Stimulated activated naive CD8-positive, alpha-beta T cell treated with anti-CD3 and anti-CD28 coated beads, Interleukin-15, Interleukin-2, amounts not matched to agents 100 U/mL and 50 U/mL, for 24 hours (primary cell): ENCODE results near the gene SMARCAL1.
"Not testable (repeated sequence)": the region's sequence is repeated elsewhere in the genome, so short reads cannot be mapped to it uniquely, and the experiment has no call there.

Experiments
- ATAC-seq: fragments of 150-1000 bp; cut with Tn5 transposase; one replicate; pipeline ENCODE4 v1.10.0; 2021
- DNase-seq: peaks from one replicate; pipeline ENCODE4 v3.0.0; 2021

Gene SMARCAL1

DNA sequence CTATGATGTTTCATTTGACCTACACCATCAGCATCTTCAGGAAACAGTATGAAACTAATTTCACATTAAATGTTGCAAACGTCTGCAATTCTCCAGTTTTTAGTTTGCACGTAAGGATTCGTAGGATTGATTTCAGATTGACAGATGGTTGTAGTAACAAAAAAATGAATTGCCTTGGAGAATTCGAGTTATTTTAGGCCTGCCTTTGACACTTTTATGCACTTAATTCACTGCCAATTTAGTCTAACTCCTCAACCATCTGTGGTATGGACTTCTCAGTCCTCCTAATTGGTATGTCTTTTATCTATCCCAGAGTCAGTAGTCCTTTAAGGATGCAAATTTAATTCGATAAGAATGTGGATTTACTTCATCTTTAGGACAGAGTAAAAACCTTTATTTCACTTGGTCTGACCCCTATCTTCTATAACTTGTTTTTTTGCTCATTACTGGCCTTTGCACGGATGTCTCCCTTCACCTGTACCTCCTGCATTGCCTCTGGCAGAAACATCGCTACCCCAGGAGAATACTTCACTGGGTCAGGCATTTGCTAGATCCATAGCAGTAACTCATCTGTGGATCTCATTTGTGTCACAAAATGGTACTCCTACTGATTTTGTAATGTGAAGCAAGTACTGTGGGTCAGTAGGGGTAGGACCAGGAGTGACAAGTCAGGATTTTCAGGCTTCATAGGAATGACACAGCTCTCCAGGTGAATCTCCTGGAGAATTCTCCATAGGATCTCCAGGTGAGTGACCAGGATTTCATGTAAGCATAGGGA lies 90.3 kb downstream of the SMARCAL1 start:
- no peak for ATAC-seq
- no peak for DNase-seq

- no peak for DNase-seq
- no peak for ATAC-seq
Measured at GRCh38 chr2:216503159-216503629, 90.9 kb downstream of the SMARCAL1 start.

- DNase-seq (no peak), ATAC-seq (no peak)
Measured at GRCh38 chr2:216503697-216504375, 91.6 kb downstream of the SMARCAL1 start.

DNA sequence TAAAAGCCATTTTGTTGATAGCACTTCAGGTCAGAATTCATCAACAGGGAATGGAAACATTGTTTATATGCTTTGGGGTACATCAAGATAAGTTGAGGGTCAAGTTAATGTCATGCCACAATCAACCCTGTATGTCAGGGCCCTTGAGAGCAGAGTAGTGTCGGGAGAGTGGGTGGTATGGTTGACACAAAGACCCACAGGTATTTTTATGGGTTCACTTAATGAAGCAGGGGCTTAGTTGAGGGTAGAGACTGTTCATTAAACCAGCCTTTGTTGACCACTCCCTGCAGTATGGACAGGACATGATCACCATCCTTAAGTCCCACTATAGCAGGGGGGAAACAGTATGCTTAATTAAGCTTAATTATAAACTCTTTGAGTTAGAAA lies 92.1 kb downstream of the SMARCAL1 start:
- ATAC-seq, result no peak
- DNase-seq, result no peak

DNA sequence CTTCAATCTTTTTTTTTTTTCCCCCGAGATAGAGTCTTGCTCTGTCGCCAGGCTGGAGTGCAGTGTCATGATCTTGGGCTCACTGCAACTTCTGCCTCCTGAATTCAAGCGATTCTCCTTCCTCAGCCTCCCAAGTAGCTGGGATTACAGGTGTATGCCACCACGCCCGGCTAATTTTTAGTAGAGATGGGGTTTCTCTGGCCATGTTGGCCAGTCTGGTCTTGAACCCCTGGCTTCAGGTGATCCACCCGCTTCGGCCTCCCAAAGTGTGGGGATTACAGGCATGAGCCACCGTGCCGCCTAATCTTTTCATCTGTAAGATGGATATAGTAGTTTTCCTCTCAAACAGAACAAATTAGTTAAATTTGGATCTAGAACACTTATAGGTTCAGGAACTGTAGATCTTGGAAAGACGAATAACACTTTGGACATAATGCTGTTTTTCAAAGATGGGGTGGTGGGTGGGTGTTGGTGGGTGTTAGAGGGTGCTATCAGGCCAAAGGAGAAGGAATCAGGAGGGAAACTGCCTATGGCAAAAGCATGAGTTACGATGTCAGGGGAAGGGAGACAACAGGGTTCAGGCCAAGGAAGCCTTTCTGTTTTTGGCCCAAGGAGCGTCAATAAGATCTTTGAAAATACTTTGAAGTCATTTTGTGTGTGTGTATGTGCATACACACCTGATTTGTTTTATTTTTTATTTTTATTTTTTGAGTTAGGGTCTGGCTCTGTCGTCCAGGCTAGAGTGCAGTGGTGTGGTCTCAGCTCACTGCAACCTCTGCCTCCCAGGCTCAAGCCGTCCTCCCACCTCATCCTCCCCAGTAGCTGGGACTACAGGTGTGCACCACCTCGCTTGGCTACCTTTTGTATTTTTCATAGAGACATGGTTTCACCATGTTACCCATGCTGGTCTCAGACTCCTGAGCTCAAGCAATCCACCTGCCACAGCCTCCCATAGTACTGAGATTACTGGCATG lies 93.1 kb downstream of the SMARCAL1 start:
- DNase-seq (no peak), ATAC-seq (peak; percentile 24)

- ATAC-seq, result peak; percentile 9
- no peak for DNase-seq
Measured at GRCh38 chr2:216507220-216508160, 95.2 kb downstream of the SMARCAL1 start.

DNA sequence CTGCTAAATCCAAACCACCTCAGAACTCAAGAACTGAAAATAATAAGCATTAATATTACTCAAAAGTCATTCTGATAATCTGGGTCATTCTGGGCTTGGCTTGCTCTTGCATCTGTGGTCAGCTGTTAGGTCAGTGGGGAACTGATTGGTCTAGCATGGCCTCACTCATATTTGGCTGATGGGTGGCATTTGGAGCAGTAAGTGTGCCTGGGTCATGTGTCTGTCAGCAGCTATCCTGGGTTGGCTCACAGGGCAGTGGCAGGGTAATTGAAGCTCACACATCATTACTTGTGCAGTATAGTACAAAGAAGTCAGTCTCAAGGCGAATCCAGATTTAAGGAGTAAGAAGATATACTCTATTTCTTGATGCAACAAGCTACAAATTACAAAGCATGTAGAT lies 95.9 kb downstream of the SMARCAL1 start:
- no peak for ATAC-seq
- no peak for DNase-seq

DNA sequence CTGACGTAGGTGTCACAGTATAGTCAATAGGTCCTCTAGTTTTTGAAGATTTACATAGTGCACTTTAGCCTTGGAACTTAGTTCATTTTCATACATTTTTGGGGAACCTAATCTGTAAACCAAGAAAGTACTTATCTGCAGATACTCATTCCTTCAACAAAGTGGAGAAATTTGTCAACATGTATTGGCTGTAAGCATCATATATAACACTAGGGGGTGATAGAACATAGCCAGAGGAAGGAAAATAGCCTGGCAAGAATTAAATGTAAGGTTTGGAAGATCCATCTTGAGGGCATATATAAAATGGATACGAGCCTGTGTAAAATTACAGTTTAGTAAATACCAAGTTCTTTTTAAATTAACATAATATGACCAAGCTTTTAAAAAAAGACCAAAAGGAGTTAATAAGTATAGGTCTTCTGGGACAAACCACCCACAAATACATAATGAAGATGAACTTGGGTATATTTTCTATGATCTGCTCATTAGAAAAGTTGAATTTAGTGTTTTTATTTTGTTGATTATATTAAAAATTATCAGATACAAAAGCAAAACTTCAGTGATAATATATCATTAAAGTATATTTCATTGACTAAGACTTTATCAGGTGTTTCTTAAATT lies 104.6 kb downstream of the SMARCAL1 start:
- no peak for DNase-seq
- no peak for ATAC-seq

DNA sequence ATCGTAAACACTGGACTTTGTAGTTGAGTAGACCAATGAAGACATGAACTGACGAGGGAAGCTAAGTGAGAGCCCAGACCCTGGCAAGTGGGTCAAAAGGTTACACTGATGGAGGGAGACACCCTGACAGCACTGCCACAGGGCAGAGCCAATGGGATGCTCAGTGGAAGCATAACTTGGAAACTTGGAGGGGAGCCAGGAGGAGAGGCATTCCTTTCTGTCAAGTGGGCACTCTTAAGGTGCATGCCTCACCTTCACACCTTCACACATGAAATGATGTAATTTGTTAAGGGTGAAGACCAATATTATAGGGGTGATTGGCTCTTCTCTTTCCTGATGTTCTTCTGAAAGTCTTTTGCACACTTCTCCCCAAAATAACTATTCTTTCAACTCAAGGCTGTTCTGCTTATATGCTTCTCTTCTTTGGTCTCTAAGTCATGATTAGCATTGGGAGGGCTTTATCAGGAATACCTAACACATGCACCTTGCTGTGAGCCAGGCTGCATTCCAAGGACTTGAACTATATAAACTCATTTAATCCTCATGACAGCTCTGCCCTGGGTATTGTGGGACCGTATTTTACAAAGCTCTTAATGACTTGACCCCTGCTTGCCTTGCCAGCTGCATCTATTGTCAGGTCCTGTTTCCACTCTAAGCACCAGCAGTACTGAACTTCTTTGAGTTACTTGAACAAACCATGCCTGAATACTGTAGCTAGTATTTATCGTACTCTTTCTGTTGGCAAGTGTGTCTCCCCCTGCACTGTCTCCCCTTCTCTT lies 105.4 kb downstream of the SMARCAL1 start:
- ATAC-seq (no peak), DNase-seq (no peak)

GRCh38 chr2:216518566-216519119 lies 106.4 kb downstream of the SMARCAL1 start:
- ATAC-seq, DNase-seq: not testable (repeated sequence)

GRCh38 chr2:216519154-216519762 lies 107.0 kb downstream of the SMARCAL1 start:
- ATAC-seq, result peak; percentile 57
- DNase-seq, result peak; percentile 56

GRCh38 chr2:216520112-216520511 lies 107.8 kb downstream of the SMARCAL1 start:
- ATAC-seq (no peak), DNase-seq (no peak)

- ATAC-seq, result no peak
Measured at GRCh38 chr2:216522892-216523502, 110.7 kb downstream of the SMARCAL1 start.

GRCh38 chr2:216525972-216526371 lies 113.7 kb downstream of the SMARCAL1 start:
- no peak for ATAC-seq
- DNase-seq, result no peak

More at GRCh38 chr2:216522892-216523502, 110.7 kb downstream of the SMARCAL1 start:
- DNase-seq, result no peak

DNA sequence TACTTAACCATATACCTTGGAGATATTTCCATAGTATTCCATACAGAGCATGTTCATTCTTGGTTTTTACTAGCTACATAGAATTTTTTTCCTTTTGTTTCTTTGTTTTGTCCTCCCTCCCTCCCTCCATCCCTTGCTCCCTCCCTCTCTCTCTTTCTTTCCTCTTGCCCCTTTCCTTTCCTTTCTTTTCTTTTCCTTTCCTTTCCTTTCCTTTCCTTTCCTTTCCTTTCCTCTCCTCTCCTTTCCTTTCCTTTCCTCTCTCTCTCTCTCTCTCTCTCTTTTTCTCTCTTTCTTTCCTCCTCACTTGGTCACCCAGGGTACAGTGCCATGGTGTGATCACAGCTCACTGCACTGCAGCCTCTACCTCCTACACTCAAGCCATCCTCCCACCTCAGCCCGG lies 114.7 kb downstream of the SMARCAL1 start:
- DNase-seq (no peak), ATAC-seq (no peak)

GRCh38 chr2:216527600-216527999 lies 115.3 kb downstream of the SMARCAL1 start:
- DNase-seq (no peak), ATAC-seq (no peak)

- no peak for DNase-seq
- ATAC-seq, result no peak
Measured at GRCh38 chr2:216532562-216532961, 120.3 kb downstream of the SMARCAL1 start.
